GM08714 (cell line): Measurements from ENCODE around the gene PTPRN2.
"Not testable (repeated sequence)": the region's sequence is repeated elsewhere in the genome, so short reads cannot be mapped to it uniquely, and the experiment has no call there.

Experiments used
- H3K4me3 ChIP-seq: fragments of 200-500 bp; sonication (Bioruptor generic); 2 replicates; pipeline ENCODE4 v1.5.1; 2014; ENCODE audit warnings: mild to moderate bottlenecking, low read length, inconsistent platforms
- ZNF274 ChIP-seq: IDR thresholded peaks from 2 replicates; pipeline ENCODE4 v1.6.1; 2012; ENCODE audit warnings: mild to moderate bottlenecking, low read depth, low read length

Gene PTPRN2

GRCh38 chr7:158529181-158530096 lies 58.2 kb downstream of the PTPRN2 start:
- no peak for TF ChIP-seq ZNF274
- no peak overlapping the region for H3K4me3 ChIP-seq

DNA sequence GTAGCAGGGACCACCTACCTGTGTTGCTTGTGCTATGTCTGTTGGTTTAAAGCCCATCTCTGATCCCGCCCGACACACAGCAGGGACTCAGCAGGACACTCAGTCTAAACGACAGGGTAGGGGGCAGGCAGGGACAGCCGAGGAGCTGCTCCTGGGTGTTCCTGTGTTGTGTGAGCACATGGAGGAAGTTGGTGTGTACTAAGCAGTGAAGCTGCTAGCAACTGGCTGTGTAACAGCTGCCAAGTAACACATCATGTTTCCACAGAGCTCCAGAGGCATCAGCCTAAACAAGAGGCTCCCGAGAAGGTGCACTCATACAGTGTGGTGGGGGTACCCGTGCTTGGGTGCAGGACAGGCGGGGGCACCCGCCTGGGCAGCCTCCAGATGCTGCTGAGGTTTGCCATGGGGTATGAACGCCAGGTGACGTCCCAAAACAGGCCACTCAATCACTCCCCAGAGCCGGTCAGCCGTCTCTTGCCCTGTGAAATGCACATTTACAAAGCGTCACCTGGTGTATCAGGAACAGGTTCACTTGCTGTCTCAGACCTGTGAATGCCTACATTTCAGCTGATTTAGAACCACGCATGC lies 59.6 kb downstream of the PTPRN2 start:
- H3K4me3 ChIP-seq = no peak overlapping the region

GRCh38 chr7:158527495-158527894 lies 60.1 kb downstream of the PTPRN2 start:
- TF ChIP-seq ZNF274 = no peak
- H3K4me3 ChIP-seq = no peak overlapping the region

More for the DNA sequence above, 59.6 kb downstream of the PTPRN2 start:
- TF ChIP-seq ZNF274 = no peak

- no peak for TF ChIP-seq ZNF274
- no peak overlapping the region for H3K4me3 ChIP-seq
These were observed 60.6 kb downstream of the PTPRN2 start for GRCh38 chr7:158527038-158527437.

DNA sequence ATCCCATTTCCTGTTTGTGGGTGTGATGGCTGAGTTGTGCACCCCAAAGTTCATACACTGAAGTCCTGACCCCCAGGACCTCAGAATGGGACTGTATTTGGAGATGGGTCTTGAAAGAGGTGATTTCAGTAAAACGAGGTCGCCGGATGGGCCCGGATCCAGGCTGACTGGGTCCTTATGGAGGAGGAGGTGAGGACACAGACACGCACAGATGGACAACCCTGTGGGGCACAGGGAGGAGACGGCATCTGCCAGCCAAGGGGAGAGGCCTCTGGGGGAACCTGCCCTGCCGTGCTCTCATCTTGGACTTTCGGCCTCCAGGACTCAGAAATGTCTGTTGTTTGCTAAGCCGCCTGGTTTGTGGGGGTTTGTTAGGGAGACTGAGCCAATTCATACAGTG lies 61.1 kb downstream of the PTPRN2 start:
- no peak for TF ChIP-seq ZNF274
- no peak overlapping the region for H3K4me3 ChIP-seq

GRCh38 chr7:158525648-158526484 lies 61.8 kb downstream of the PTPRN2 start:
- no peak for TF ChIP-seq ZNF274
- H3K4me3 ChIP-seq = no peak overlapping the region

- TF ChIP-seq ZNF274 = no peak
These were observed 62.6 kb downstream of the PTPRN2 start for GRCh38 chr7:158524749-158525635.

DNA sequence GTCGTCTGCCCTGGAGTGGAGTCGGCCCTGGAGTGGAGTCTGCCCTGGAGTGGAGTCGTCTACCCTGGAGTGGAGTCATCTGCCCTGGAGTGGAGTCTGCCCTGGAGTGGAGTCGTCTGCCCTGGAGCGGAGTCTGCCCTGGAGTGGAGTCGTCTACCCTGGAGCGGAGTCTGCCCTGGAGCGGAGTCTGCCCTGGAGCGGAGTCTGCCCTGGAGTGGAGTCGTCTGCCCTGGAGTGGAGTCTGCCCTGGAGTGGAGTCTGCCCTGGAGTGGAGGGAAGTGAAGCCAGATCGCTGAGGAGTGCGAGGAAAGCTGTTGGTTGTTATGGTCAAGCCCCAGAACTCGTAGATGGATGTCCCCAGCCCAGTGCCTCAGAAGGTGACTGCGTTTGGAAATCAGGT lies 63.3 kb downstream of the PTPRN2 start:
- H3K4me3 ChIP-seq = not testable (repeated sequence)

More at GRCh38 chr7:158524749-158525635, 62.6 kb downstream of the PTPRN2 start:
- H3K4me3 ChIP-seq = no peak overlapping the region

DNA sequence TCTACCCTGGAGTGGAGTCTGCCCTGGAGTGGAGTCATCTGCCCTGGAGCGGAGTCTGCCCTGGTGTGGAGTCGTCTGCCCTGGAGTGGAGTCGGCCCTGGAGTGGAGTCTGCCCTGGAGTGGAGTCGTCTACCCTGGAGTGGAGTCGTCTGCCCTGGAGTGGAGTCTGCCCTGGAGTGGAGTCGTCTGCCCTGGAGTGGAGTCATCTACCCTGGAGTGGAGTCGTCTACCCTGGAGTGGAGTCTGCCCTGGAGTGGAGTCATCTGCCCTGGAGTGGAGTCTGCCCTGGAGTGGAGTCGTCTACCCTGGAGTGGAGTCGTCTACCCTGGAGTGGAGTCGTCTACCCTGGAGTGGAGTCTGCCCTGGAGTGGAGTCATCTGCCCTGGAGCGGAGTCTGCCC lies 63.7 kb downstream of the PTPRN2 start:
- not testable (repeated sequence) for H3K4me3 ChIP-seq

DNA sequence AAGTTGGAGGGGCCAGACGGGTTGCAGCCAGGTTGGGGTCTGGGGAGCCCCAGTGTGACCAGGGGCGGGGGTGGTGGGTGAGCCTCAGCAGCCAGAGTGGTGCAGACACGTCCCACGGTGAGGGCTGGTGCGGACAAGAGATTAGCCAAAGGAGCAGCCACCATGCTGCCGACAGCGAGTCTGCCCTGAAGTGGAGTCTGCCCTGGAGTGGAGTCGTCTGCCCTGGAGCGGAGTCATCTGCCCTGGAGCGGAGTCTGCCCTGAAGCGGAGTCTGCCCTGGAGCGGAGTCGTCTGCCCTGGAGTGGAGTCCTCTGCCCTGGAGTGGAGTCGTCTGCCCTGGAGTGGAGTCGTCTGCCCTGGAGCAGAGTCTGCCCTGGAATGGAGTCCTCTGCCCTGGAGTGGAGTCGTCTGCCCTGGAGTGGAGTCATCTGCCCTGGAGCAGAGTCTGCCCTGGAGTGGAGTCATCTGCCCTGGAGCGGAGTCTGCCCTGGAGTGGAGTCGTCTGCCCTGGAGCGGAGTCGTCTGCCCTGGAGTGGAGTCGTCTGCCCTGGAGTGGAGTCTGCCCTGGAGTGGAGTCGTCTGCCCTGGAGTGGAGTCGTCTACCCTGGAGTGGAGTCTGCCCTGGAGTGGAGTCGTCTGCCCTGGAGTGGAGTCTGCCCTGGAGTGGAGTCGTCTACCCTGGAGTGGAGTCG lies 64.3 kb downstream of the PTPRN2 start:
- H3K4me3 ChIP-seq = not testable (repeated sequence)

- H3K4me3 ChIP-seq = not testable (repeated sequence)
These were observed 65.8 kb downstream of the PTPRN2 start for GRCh38 chr7:158521795-158522194.

DNA sequence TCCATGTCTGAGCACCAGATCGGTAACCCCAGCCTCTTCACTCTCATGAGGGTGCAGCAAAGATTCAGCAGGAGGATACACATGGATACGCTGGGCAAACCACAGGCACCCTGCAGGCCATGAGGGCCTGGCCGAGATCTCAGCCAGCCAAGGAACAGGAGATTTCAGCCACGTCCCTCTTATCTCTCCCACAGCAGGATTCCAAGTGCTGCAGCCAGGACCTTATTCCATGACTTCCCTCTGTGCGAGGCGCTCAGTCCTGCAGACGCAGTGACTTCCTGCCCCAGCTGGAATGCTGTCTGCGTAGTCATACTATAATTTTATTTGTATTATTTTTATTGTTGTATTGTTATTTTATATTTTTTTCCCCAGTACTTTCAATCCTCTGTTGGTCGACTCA lies 66.8 kb downstream of the PTPRN2 start:
- no peak overlapping the region for H3K4me3 ChIP-seq
- no peak for TF ChIP-seq ZNF274

DNA sequence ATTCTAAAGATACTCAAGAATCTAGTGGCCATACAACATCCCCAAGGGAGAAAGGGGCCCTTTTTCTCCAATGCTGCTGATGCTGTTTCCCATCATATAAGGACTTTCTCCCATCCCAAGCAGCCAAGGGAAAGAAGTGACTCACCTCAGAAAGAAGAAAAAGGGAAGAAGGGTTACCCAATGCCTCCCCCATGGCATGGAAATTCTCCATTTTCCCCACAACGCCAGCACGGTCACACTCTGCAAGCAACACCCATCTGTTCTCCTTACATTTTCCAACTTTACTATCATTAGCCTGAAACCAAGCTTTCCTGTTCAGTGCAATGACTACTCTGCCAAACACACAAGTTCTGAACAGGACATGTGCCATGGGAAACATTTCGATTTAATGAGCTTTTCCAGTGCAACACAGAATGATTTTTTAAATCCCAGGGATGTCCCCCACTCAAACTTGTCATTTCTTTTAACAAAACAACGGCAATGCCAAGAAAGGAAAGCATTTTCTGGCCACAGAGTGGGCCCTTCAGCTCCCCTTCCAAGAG lies 67.9 kb downstream of the PTPRN2 start:
- H3K4me3 ChIP-seq = no peak overlapping the region
- TF ChIP-seq ZNF274 = no peak
